WERI-Rb-1 (cell line): ENCODE measurements around the gene MRPS11.

Source experiments
- DNase-seq: peaks from one replicate; pipeline ENCODE4 v3.0.0-alpha.2; 2020
- H3K27ac ChIP-seq: fragments of 250-450 bp; sonication (Bioruptor Pico); 2 replicates; pipeline ENCODE4 v1.5.1; 2020; ENCODE audit warnings: mild to moderate bottlenecking, moderate library complexity
- H3K27me3 ChIP-seq: fragments of 250-450 bp; sonication (Bioruptor Pico); 2 replicates; pipeline ENCODE4 v1.5.1; 2021; ENCODE audit warnings: mild to moderate bottlenecking, low read depth, moderate library complexity; ENCODE audit not compliant: insufficient read depth, severe bottlenecking
- H3K36me3 ChIP-seq: fragments of 250-450 bp; sonication (Bioruptor Pico); 2 replicates; pipeline ENCODE4 v1.5.1; 2020; ENCODE audit warnings: mild to moderate bottlenecking, moderate library complexity
- H3K4me3 ChIP-seq: 2 replicates; pipeline ENCODE4 v1.5.1; 2011; ENCODE audit warnings: low read depth, mild to moderate bottlenecking, control low read depth, low read length
- H3K9me3 ChIP-seq: fragments of 250-450 bp; sonication (Bioruptor Pico); 2 replicates; pipeline ENCODE4 v1.5.1; 2021; ENCODE audit warnings: mild to moderate bottlenecking, moderate library complexity; ENCODE audit not compliant: severe bottlenecking
- TF ChIP-seq, protein P1 (sequence below): IDR thresholded peaks from 2 replicates; pipeline ENCODE4 v1.5.1; 2011; ENCODE audit warnings: low read depth, mild to moderate bottlenecking, control low read depth, inconsistent platforms, low read length

The MRPS11 gene

DNA sequence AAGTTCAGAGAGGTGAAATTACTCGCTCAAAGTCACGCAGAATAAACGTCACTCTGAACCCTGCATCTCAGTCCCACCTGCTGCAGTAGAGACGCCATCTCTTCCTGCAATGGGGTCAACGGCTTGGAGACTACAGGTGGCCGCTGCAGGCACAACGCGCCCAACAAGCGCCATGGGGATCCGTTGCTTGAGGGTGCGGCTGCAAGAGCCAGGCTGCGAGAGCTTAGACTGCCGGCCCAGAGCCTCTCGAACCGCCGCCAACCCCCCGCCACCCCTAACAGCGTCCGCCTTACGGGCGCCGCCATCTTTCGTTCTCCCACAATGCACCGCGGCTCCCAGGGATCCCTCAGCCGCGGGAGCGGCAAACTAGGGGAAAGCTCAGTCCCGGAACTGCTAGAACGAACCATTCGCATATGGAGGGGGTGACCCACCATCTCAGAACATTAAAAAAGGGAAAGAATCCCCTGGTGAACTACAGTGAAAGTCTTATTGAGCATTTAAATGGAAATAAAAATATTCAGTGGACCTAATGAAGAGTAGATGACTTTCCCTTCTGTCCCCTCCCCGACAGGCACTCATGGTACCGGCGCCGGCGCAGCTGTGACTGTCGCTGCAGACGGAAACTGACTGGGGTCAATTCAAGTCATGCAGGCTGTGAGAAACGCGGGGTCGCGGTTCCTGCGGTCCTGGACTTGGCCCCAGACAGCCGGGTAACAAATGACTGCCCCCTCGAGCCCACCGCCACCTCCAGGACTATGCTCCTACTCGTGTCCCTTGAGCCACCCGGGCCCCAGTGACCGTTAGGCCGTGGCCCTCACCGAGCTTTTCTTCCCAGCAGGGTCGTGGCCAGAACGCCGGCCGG is at the start of gene MRPS11, which contains the start of gene MRPL46:
MRPS11 (plus strand) TSS at position 636 of the 862 bp plus-strand sequence; CDS start at position 646, 10 bp downstream.
MRPL46 (minus strand) TSS at position 316 of the 862 bp plus-strand sequence; CDS start at position 305, 11 bp downstream.
- Histone ChIP-seq H3K27me3 (no peaks in the 10 kb centered on the region), H3K9me3 (no peaks in the 10 kb centered on the region), H3K27ac (peak within 1 kb of the TSS; percentile 100), H3K36me3 (peaks cover 47% of the 10 kb centered on the region), H3K4me3 (peak within 1 kb of the TSS; percentile 64)
- DNase-seq: peak; percentile 90
- TF ChIP-seq, protein P1, sequence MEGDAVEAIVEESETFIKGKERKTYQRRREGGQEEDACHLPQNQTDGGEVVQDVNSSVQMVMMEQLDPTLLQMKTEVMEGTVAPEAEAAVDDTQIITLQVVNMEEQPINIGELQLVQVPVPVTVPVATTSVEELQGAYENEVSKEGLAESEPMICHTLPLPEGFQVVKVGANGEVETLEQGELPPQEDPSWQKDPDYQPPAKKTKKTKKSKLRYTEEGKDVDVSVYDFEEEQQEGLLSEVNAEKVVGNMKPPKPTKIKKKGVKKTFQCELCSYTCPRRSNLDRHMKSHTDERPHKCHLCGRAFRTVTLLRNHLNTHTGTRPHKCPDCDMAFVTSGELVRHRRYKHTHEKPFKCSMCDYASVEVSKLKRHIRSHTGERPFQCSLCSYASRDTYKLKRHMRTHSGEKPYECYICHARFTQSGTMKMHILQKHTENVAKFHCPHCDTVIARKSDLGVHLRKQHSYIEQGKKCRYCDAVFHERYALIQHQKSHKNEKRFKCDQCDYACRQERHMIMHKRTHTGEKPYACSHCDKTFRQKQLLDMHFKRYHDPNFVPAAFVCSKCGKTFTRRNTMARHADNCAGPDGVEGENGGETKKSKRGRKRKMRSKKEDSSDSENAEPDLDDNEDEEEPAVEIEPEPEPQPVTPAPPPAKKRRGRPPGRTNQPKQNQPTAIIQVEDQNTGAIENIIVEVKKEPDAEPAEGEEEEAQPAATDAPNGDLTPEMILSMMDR: no peak

DNA sequence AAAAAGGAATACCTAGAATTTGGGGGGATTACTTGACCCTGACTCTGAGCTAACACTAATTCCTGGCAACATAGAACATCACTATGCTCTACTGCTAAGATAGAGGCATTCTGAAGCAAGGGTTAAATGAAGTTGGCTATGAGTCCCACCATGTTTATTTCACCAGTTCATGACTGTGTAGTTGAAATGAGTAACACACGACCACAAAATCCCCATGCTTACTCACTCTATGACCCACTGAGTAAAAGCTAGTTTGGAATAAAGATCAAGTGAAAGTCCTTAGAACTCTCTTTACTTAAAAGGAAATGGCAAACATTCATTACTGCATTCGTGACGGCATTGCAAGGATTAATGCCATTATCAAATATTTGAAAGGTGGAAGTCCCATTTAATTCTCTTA is 47.7 kb upstream of the MRPS11 start:
- Histone ChIP-seq H3K27ac (no peak overlapping the region), H3K4me3 (no peak overlapping the region), H3K9me3 (no peaks in the 10 kb centered on the region), H3K27me3 (peaks cover 7% of the 10 kb centered on the region), H3K36me3 (no peaks in the 10 kb centered on the region)
- TF ChIP-seq, protein P1: no peak
- no peak for DNase-seq

DNA sequence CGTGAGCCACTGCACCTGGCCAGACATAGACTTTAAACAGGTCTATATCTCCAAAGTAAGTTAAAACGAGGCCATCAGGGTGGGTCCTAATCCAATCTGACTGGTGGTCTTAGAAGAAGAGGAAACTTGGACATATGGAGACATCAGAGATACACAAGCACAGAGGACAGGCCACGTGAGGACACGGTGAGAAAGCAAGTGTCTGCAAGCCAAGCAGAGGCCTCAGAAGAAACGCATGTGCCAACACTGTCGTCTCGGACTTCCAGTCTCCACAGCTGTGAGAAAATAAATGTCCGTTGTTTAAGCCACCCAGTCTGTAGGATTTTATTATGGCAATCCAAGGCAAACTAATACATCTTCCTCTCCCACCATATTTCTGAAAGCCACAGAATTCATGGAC is 44.2 kb upstream of the MRPS11 start:
- TF ChIP-seq, protein P1: no peak
- no peak for DNase-seq
- Histone ChIP-seq H3K9me3 (no peaks in the 10 kb centered on the region), H3K27ac (no peak overlapping the region), H3K36me3 (no peaks in the 10 kb centered on the region), H3K4me3 (no peak overlapping the region), H3K27me3 (peaks cover 19% of the 10 kb centered on the region)

DNA sequence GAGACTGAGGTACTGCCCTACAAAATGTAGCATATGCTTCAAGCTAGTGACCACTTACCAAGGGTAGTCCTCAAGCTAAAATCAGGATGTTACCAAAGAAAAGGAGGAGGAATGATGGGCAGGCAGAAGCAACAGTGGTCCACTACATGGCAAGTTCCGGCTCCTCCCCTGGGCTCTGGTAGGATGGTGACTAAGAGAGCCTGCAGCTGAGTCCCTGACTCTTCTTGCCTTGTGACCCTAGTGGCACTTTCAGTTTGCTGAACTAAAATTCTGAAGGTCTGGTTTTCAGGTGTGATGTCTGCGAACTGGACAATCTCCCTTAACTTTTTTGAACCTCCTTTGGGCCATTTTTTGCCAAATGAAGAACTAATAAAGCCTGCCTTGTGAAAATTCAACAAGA is 41.2 kb upstream of the MRPS11 start:
- H3K27ac ChIP-seq: no peak overlapping the region
- no peak overlapping the region for H3K4me3 ChIP-seq
- no peaks in the 10 kb centered on the region for H3K9me3 ChIP-seq
- H3K27me3 ChIP-seq: peaks cover 20% of the 10 kb centered on the region
- H3K36me3 ChIP-seq: no peaks in the 10 kb centered on the region
- no peak for DNase-seq
- TF ChIP-seq, protein P1: no peak

DNA sequence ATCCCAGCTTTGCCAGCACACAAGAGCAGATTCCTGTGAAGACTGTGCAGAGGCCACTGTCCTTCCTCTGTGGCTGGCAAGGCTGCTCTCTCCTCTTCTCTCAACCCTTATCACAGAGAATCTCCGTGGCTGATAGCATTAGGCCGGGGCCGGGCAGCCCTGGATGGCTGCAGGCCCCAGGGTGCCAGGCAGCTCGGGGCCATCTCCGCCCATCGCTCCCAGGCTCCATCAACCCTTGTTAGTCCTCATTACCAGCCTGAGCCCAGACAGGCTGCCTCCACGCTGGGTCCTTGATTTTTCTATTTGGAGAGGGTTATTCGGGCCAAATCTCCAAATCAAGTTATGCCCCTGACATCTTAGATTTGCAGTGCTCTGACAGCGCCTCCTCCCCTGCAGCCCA is 39.5 kb upstream of the MRPS11 start:
- Histone ChIP-seq H3K27me3 (peaks cover 20% of the 10 kb centered on the region), H3K36me3 (no peaks in the 10 kb centered on the region), H3K4me3 (no peak overlapping the region), H3K27ac (no peak overlapping the region), H3K9me3 (no peaks in the 10 kb centered on the region)
- DNase-seq: no peak
- TF ChIP-seq, protein P1: no peak
